ENCODE data around the gene TMEM117.
"Not testable (repeated sequence)": the region's sequence is repeated elsewhere in the genome, so short reads cannot be mapped to it uniquely, and the experiment has no call there.

Gene TMEM117

GRCh38 chr12:44034906-44035305, 199.0 kb downstream of the TMEM117 start:
- Histone ChIP-seq H3K27ac (no peak overlapping the region), H3K9me3 (no peaks in the 10 kb centered on the region), H3K4me3 (ENCODE audit: low read depth in 1 of 2, low read length in 1 of 2) (no peak overlapping the region), H3K4me1 (ENCODE audit: control insufficient read depth in 1 of 2, insufficient read depth in 1 of 2, low read depth in 1 of 2, low read length in 1 of 2) (no peaks in the 10 kb centered on the region), H3K36me3 (no peaks in the 10 kb centered on the region), H3K27me3 (no peaks in the 10 kb centered on the region)
- TF ChIP-seq, protein P1, sequence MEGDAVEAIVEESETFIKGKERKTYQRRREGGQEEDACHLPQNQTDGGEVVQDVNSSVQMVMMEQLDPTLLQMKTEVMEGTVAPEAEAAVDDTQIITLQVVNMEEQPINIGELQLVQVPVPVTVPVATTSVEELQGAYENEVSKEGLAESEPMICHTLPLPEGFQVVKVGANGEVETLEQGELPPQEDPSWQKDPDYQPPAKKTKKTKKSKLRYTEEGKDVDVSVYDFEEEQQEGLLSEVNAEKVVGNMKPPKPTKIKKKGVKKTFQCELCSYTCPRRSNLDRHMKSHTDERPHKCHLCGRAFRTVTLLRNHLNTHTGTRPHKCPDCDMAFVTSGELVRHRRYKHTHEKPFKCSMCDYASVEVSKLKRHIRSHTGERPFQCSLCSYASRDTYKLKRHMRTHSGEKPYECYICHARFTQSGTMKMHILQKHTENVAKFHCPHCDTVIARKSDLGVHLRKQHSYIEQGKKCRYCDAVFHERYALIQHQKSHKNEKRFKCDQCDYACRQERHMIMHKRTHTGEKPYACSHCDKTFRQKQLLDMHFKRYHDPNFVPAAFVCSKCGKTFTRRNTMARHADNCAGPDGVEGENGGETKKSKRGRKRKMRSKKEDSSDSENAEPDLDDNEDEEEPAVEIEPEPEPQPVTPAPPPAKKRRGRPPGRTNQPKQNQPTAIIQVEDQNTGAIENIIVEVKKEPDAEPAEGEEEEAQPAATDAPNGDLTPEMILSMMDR (IDR thresholded peaks at IDR 0.05) = no peak

DNA sequence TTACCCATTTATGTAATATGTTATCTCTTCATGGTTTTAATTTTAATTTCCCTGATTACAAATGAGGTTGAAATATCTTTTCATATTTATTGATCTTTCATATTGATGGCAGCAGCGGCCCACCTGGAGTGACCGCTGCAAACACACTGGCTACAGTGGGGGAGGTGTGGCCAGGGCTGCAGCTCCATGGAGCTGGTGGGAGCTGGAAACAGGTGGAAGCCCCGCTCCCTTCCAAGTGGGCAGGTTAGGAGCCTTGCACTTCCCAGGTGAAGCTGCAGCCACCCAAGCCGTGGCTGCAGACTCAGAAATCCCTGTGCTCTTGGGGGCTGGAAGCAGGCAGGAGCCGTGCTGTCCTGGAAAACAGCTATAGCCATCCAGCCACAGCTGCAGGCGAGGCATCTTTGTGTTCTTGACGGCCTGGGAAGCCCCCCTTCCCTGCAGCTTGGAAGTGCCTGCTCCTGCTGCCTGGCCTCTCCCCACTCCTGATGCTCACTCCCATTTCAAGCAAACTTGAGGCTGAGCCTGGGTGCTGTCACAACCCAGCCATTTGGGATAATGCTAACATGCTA, 201.1 kb downstream of the TMEM117 start:
- TF ChIP-seq, protein P1 (IDR thresholded peaks at IDR 0.05) = no peak
- no peak overlapping the region for H3K4me3 ChIP-seq (ENCODE audit: low read depth in 1 of 2, low read length in 1 of 2)
- no peaks in the 10 kb centered on the region for H3K9me3 ChIP-seq
- no peaks in the 10 kb centered on the region for H3K36me3 ChIP-seq
- no peaks in the 10 kb centered on the region for H3K27me3 ChIP-seq
- H3K27ac ChIP-seq = no peak overlapping the region
- H3K4me1 ChIP-seq (ENCODE audit: control insufficient read depth in 1 of 2, insufficient read depth in 1 of 2, low read depth in 1 of 2, low read length in 1 of 2) = no peaks in the 10 kb centered on the region

- no peaks in the 10 kb centered on the region for H3K9me3 ChIP-seq
- no peaks in the 10 kb centered on the region for H3K4me1 ChIP-seq (ENCODE audit: control insufficient read depth in 1 of 2, insufficient read depth in 1 of 2, low read depth in 1 of 2, low read length in 1 of 2)
- no peaks in the 10 kb centered on the region for H3K36me3 ChIP-seq
- H3K4me3 ChIP-seq (ENCODE audit: low read depth in 1 of 2, low read length in 1 of 2) = no peak overlapping the region
- TF ChIP-seq, protein P1 (IDR thresholded peaks at IDR 0.05) = no peak
- no peak overlapping the region for H3K27ac ChIP-seq
- no peaks in the 10 kb centered on the region for H3K27me3 ChIP-seq
These were observed 202.5 kb downstream of the TMEM117 start for GRCh38 chr12:44038411-44038810.

- not testable (repeated sequence) for H3K27me3 ChIP-seq; H3K4me1 ChIP-seq (ENCODE audit: control insufficient read depth in 1 of 2, insufficient read depth in 1 of 2, low read depth in 1 of 2, low read length in 1 of 2); H3K9me3 ChIP-seq; H3K36me3 ChIP-seq; H3K4me3 ChIP-seq (ENCODE audit: low read depth in 1 of 2, low read length in 1 of 2); H3K27ac ChIP-seq
These were observed 208.6 kb downstream of the TMEM117 start for GRCh38 chr12:44044491-44044890.

DNA sequence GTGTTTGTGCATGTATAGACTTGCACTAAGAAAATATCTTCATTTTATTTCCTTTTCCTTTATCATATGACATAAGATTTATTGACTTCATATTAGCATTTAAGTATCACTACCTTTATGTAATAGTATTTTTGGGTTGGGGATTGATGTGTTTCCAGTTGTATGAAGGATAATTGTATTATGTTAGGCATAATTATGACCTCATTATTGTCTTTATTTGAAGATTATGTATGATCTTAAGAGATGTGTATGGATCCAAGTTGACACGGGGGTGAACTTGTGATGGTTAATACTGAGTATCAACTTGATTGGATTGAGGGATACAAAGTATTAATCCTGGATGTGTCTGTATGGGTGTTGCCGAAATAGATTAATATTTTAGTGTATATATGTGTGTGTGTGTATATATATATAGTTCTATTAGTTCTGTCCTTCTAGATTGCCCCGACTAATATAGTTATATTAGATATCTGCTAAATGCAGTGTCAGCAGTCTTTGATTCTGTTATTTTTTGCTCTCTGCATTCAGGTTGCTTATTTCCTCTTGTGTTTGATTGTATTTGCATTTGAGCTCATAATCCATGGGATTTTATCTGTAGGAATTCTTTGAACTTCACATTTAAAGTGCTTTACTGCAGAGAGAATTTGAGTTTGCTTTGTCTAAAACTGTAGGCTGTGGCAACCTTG, 211.0 kb downstream of the TMEM117 start:
- no peak overlapping the region for H3K4me3 ChIP-seq (ENCODE audit: low read depth in 1 of 2, low read length in 1 of 2)
- TF ChIP-seq, protein P1 (IDR thresholded peaks at IDR 0.05) = no peak
- no peaks in the 10 kb centered on the region for H3K36me3 ChIP-seq
- no peaks in the 10 kb centered on the region for H3K4me1 ChIP-seq (ENCODE audit: control insufficient read depth in 1 of 2, insufficient read depth in 1 of 2, low read depth in 1 of 2, low read length in 1 of 2)
- no peak overlapping the region for H3K27ac ChIP-seq
- no peaks in the 10 kb centered on the region for H3K9me3 ChIP-seq
- no peaks in the 10 kb centered on the region for H3K27me3 ChIP-seq

DNA sequence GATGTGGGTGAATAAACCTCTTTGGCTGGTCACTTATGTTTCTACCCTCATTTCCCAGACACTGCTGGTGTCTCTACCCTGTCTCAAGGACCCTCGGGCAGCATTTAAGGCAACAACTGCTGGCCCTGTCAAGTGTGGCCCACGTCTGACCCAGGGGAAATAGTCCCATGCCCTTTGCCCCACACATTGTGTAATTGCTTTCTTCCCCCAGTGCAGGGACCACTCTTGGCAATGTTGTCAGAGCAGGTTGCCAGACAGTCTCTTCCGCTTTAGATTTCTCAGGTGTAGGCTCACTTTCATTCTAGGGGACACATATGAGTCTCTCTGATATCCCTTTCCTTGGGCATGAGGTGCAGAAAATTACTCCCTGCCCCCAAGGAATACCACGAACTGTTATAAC, 216.7 kb downstream of the TMEM117 start:
- no peaks in the 10 kb centered on the region for H3K36me3 ChIP-seq
- TF ChIP-seq, protein P1 (IDR thresholded peaks at IDR 0.05) = no peak

More for the DNA sequence above, 216.7 kb downstream of the TMEM117 start:
- H3K9me3 ChIP-seq = no peaks in the 10 kb centered on the region
- H3K27ac ChIP-seq = no peak overlapping the region
- no peaks in the 10 kb centered on the region for H3K27me3 ChIP-seq
- H3K4me3 ChIP-seq (ENCODE audit: low read depth in 1 of 2, low read length in 1 of 2) = no peak overlapping the region
- no peaks in the 10 kb centered on the region for H3K4me1 ChIP-seq (ENCODE audit: control insufficient read depth in 1 of 2, insufficient read depth in 1 of 2, low read depth in 1 of 2, low read length in 1 of 2)
